IMR-90 (cell line): ENCODE results near the gene SPCS3.
"Not testable (repeated sequence)": the region's sequence is repeated elsewhere in the genome, so short reads cannot be mapped to it uniquely, and the experiment has no call there.

Source experiments
- CEBPB ChIP-seq: IDR thresholded peaks from 2 replicates; pipeline ENCODE4 v1.6.1; 2012; ENCODE audit warnings: low read depth, low read length, improper control_type of control experiment
- CHD1 ChIP-seq: IDR thresholded peaks from 2 replicates; pipeline ENCODE4 v1.6.1; 2012; ENCODE audit warnings: low read depth, low read length, improper control_type of control experiment
- CTCF ChIP-seq: conservative IDR thresholded peaks from 2 replicates; pipeline ENCODE4 v1.5.1; 2012; ENCODE audit warnings: mild to moderate bottlenecking, low read depth, low read length, improper control_type of control experiment
- ELK1 ChIP-seq: fragments of 150-350 bp; IDR thresholded peaks from 2 replicates; pipeline ENCODE4 v1.6.1; 2016; ENCODE audit warnings: low read depth, mild to moderate bottlenecking, low read length, moderate library complexity, borderline replicate concordance
- POLR2A ChIP-seq: IDR thresholded peaks from 2 replicates; pipeline ENCODE4 v1.6.1; 2012; ENCODE audit warnings: mild to moderate bottlenecking, low read depth, low read length
- RAD21 ChIP-seq: IDR thresholded peaks from 2 replicates; pipeline ENCODE4 v1.6.1; 2012; ENCODE audit warnings: low read length, improper control_type of control experiment
- RCOR1 ChIP-seq: IDR thresholded peaks from 2 replicates; pipeline ENCODE4 v1.6.1; 2012; ENCODE audit warnings: mild to moderate bottlenecking, low read length, improper control_type of control experiment; ENCODE audit not compliant: insufficient replicate concordance
- SMC3 ChIP-seq: fragments of 150-350 bp; IDR thresholded peaks from 2 replicates; pipeline ENCODE4 v1.6.1; 2016; ENCODE audit warnings: low read depth, mild to moderate bottlenecking, antibody characterized with exemption, low read length, moderate library complexity

DNA sequence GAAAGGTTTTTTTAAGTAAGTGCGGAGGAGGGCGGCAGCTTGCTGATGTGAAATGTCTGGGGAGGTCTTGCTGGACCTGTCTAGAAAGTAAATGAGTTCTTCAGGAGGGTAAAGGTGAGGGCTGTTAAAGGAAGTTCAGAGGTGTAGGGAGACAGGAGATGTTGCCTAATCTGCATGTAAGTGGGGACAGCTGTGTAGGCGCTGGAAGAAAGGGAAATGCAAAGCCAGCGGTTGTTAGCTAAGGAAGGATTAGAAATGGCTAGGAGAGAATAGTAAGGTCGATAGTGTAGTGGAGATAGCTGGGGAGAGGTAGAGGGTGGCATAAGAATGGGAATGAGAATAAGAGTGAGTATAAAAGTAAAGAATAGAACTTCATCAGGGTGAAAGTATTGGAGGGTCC, 23.9 kb upstream of the SPCS3 start:
- not testable (repeated sequence) for TF ChIP-seq CTCF, POLR2A, ELK1, RAD21, RCOR1, CHD1, CEBPB, SMC3
